BJ (cell line): ENCODE results near the gene PYHIN1. TPM values are rescaled to one million over a fixed set of nuclear protein-coding genes. Genes with fewer than 3 reads are reported as not detected.

Experiments
- CTCF ChIA-PET: fragments of 350-600 bp; formaldehyde crosslinking; extraction: SDS; loops from one replicate; lab custom pipeline; 2021; ENCODE audit warnings: antibody characterized with exemption, inconsistent platforms; lab: Yijun Ruan, JAX
- POLR2A ChIA-PET: fragments of 300-600 bp; sonication (Branson Sonifier 250); formaldehyde crosslinking; extraction: SDS; loops from one replicate; lab custom pipeline; 2021; ENCODE audit warnings: antibody characterized with exemption; lab: Charles Lee
- DNase-seq: peaks from one replicate; pipeline ENCODE4 v3.0.0-alpha.2; 2011; ENCODE audit warnings: low read depth
- H3K27me3 ChIP-seq: 2 replicates; pipeline ENCODE4 v1.6.0; 2011; ENCODE audit warnings: low read length; ENCODE audit not compliant: control insufficient read depth, insufficient read depth
- H3K36me3 ChIP-seq: 2 replicates; pipeline ENCODE4 v1.5.1; 2011; ENCODE audit warnings: low read length; ENCODE audit not compliant: control insufficient read depth, insufficient read depth
- H3K4me3 ChIP-seq: 2 replicates; pipeline ENCODE4 v1.5.1; 2011; ENCODE audit warnings: low read depth, mild to moderate bottlenecking, control low read depth, low read length
- polyA plus RNA-seq: library from polyadenylated mRNA; depleted of rRNA; stranded (reverse); fragments of >200 nt; gene quantifications from 2 replicates; pipeline ENCODE4 v1.2.3, GENCODE V29; 2011
- TF ChIP-seq, protein P1 (sequence below): IDR thresholded peaks from 2 replicates; pipeline ENCODE4 v1.5.1; 2011; ENCODE audit warnings: low read depth, mild to moderate bottlenecking, control low read depth, inconsistent platforms, low read length, moderate library complexity; ENCODE audit not compliant: insufficient read depth

The PYHIN1 gene
- polyA plus RNA-seq, 1 experiment = not detected

DNA sequence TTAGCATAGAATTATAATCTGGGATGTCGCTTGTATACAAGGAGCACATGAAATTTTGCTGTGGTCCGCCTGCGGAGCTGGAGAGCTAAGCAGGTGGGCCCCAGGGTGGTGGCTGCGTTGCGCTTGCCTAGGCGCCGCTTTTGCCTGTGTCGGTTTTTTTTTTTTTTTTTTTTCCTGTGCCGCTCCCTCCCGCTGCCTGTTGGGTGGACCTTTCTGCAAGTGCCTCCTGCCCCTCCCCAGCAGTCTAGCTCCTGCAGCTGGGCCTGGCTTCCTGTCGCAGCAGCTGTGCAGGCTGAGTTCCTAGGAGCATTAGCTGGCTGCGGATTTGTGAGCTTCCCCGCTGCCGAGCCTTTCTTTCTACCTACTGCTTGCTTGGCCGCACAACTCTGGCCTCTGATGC, 20.6 kb downstream of the PYHIN1 start:
- TF ChIP-seq, protein P1, sequence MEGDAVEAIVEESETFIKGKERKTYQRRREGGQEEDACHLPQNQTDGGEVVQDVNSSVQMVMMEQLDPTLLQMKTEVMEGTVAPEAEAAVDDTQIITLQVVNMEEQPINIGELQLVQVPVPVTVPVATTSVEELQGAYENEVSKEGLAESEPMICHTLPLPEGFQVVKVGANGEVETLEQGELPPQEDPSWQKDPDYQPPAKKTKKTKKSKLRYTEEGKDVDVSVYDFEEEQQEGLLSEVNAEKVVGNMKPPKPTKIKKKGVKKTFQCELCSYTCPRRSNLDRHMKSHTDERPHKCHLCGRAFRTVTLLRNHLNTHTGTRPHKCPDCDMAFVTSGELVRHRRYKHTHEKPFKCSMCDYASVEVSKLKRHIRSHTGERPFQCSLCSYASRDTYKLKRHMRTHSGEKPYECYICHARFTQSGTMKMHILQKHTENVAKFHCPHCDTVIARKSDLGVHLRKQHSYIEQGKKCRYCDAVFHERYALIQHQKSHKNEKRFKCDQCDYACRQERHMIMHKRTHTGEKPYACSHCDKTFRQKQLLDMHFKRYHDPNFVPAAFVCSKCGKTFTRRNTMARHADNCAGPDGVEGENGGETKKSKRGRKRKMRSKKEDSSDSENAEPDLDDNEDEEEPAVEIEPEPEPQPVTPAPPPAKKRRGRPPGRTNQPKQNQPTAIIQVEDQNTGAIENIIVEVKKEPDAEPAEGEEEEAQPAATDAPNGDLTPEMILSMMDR = no peak
- POLR2A ChIA-PET = no interaction called here
- H3K27me3 ChIP-seq = no peaks in the 10 kb centered on the region
- no peak for DNase-seq
- H3K4me3 ChIP-seq = no peak overlapping the region
- CTCF ChIA-PET = no interaction called here
- H3K36me3 ChIP-seq = no peaks in the 10 kb centered on the region

DNA sequence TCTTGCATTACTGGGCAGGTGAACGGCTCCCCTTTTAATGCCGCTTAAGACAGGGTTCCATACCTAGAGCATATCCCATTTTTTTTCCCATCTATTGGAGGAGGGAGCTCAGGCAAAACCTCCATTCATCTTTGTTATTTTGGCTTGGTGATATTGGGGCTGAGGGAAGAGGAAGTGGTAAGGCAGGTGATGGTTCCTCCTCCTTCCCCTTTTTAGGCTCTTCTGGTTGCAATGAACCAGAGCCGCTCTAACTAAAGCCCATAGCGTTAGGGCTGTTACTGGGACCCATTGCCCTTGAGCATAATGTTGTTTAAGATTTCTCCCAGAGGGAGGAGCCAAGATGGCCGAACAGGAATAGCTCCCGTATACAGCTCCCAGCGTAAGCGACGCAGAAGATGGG, 21.1 kb downstream of the PYHIN1 start:
- no peak overlapping the region for H3K4me3 ChIP-seq
- TF ChIP-seq, protein P1 = no peak
- DNase-seq = no peak
- POLR2A ChIA-PET = no interaction called here
- H3K36me3 ChIP-seq = no peaks in the 10 kb centered on the region
- CTCF ChIA-PET = no interaction called here
- no peaks in the 10 kb centered on the region for H3K27me3 ChIP-seq

DNA sequence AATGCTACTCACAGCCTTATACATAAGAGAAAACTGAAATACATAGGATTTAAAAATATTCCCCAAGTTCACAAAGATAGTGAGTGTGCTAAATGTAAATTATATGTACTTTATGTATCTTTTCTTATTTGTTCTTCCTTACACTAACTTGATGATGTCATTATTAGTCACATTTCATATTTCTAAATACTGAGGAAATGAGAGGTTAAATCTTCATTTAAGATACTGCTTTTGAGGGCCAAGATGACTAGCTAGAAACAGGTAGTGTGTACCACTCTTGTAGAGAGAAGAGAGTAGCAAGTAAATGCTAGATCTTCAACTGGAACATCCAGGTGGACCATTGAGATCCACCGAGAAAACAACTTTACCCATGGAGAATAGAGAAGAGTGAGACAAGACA, 29.8 kb downstream of the PYHIN1 start:
- no peak overlapping the region for H3K4me3 ChIP-seq
- H3K27me3 ChIP-seq = no peaks in the 10 kb centered on the region; the same call in 1 of the 2 replicates
- TF ChIP-seq, protein P1 = no peak
- POLR2A ChIA-PET = no interaction called here
- CTCF ChIA-PET = interaction anchor here (0.6 to 1.6 kb wide), 4 partner anchors 14 to 571 kb away, joined by 3 to 5 read pairs (median 4); no protein-coding TSS in a partner anchor
- H3K36me3 ChIP-seq = no peaks in the 10 kb centered on the region
- no peak for DNase-seq

DNA sequence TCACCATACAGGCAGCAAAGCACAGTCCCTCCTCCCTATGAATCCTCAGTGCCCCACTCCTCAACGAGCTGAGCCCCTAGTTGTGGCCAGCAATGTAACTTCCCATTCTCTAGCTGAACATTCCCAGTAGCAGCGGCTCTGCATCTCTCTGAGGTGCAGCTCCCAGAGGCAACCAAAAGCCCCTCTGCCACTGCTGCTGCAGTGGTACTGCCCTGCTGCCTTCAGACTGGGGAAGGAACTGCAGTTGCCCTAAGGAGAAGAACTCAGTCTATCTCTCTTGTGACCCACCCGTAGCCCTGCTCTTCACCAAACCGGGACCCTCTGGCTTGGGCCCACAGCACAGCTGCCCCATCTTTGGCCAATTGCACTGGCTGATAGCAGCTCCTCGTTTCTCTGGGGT, 31.6 kb downstream of the PYHIN1 start:
- TF ChIP-seq, protein P1 = no peak
- ChIA-PET CTCF (no interaction called here), POLR2A (no interaction called here)
- DNase-seq = no peak
- no peak overlapping the region for H3K4me3 ChIP-seq
- H3K27me3 ChIP-seq = no peaks in the 10 kb centered on the region; the same call in 1 of the 2 replicates
- no peaks in the 10 kb centered on the region for H3K36me3 ChIP-seq

DNA sequence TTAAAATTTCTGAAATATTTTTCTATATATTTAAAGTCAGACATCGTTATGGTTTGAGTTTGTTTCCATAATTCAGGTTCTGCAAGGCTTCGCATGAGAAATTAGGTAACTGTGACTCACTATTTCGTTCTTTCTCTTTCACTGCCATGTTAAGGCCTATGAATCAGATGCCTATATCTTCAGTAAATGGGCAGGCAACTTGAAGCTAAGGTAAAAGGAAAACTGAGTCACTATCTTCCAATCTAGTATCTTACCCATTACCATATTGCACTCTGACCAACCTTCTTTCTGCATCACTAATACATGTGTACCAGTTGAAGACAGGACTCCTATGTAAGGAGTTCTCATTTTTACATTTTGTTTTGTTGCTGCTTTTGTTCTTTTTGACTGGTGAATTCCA, 37.8 kb downstream of the PYHIN1 start:
- Histone ChIP-seq H3K36me3 (no peaks in the 10 kb centered on the region), H3K27me3 (no peaks in the 10 kb centered on the region), H3K4me3 (no peak overlapping the region)
- CTCF ChIA-PET = no interaction called here
- DNase-seq = no peak
- POLR2A ChIA-PET = no interaction called here
- TF ChIP-seq, protein P1 = no peak
